Ishikawa (cell line): ENCODE results near the gene CEP63.

Experiments used
- CEBPB ChIP-seq: IDR thresholded peaks from 2 replicates; pipeline ENCODE4 v1.6.1; 2012
- CREB1 ChIP-seq: IDR thresholded peaks from 2 replicates; pipeline ENCODE4 v1.6.1; 2012; ENCODE audit warnings: low read depth
- EGR1 ChIP-seq: IDR thresholded peaks from 2 replicates; pipeline ENCODE4 v1.6.1; 2012
- EP300 ChIP-seq: IDR thresholded peaks from 2 replicates; pipeline ENCODE4 v1.6.1; 2012; ENCODE audit warnings: borderline replicate concordance
- FOXM1 ChIP-seq: IDR thresholded peaks from 2 replicates; pipeline ENCODE4 v1.6.1; 2012; ENCODE audit warnings: low read depth, borderline replicate concordance
- MAX ChIP-seq: IDR thresholded peaks from 2 replicates; pipeline ENCODE4 v1.6.1; 2012
- NFIC ChIP-seq: IDR thresholded peaks from 2 replicates; pipeline ENCODE4 v1.6.1; 2012
- RAD21 ChIP-seq: IDR thresholded peaks from 2 replicates; pipeline ENCODE4 v1.6.1; 2012; ENCODE audit warnings: low read depth
- TAF1 ChIP-seq: IDR thresholded peaks from 2 replicates; pipeline ENCODE4 v1.6.1; 2012; ENCODE audit warnings: low read depth, mild to moderate bottlenecking
- TCF12 ChIP-seq: IDR thresholded peaks from 2 replicates; pipeline ENCODE4 v1.6.1; 2012; ENCODE audit warnings: low read depth
- TEAD4 ChIP-seq: IDR thresholded peaks from 2 replicates; pipeline ENCODE4 v1.6.1; 2012
- USF1 ChIP-seq: IDR thresholded peaks from 2 replicates; pipeline ENCODE4 v1.6.1; 2012
- YY1 ChIP-seq: IDR thresholded peaks from 2 replicates; pipeline ENCODE4 v1.6.1; 2012; ENCODE audit warnings: low read depth
- ZBTB7A ChIP-seq: IDR thresholded peaks from 2 replicates; pipeline ENCODE4 v1.6.1; 2012; ENCODE audit warnings: low read depth
- TF ChIP-seq, protein P1 (sequence below): IDR thresholded peaks from 2 replicates; pipeline ENCODE4 v1.6.1; 2012; ENCODE audit warnings: low read depth, mild to moderate bottlenecking

The CEP63 gene

GRCh38 chr3:134473868-134474546 is 11.8 kb upstream of the CEP63 start:
- no peak for TF ChIP-seq TEAD4
- peak; percentile 80 for TF ChIP-seq RAD21

- TF ChIP-seq YY1 (no peak), TCF12 (no peak), CREB1 (no peak), EP300 (no peak), RAD21 (no peak), ZBTB7A (no peak), USF1 (no peak), MAX (no peak), CEBPB (no peak), TEAD4 (no peak), FOXM1 (no peak), TAF1 (no peak), EGR1 (no peak), NFIC (no peak)
- TF ChIP-seq, protein P1, sequence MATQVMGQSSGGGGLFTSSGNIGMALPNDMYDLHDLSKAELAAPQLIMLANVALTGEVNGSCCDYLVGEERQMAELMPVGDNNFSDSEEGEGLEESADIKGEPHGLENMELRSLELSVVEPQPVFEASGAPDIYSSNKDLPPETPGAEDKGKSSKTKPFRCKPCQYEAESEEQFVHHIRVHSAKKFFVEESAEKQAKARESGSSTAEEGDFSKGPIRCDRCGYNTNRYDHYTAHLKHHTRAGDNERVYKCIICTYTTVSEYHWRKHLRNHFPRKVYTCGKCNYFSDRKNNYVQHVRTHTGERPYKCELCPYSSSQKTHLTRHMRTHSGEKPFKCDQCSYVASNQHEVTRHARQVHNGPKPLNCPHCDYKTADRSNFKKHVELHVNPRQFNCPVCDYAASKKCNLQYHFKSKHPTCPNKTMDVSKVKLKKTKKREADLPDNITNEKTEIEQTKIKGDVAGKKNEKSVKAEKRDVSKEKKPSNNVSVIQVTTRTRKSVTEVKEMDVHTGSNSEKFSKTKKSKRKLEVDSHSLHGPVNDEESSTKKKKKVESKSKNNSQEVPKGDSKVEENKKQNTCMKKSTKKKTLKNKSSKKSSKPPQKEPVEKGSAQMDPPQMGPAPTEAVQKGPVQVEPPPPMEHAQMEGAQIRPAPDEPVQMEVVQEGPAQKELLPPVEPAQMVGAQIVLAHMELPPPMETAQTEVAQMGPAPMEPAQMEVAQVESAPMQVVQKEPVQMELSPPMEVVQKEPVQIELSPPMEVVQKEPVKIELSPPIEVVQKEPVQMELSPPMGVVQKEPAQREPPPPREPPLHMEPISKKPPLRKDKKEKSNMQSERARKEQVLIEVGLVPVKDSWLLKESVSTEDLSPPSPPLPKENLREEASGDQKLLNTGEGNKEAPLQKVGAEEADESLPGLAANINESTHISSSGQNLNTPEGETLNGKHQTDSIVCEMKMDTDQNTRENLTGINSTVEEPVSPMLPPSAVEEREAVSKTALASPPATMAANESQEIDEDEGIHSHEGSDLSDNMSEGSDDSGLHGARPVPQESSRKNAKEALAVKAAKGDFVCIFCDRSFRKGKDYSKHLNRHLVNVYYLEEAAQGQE: no peak
These were observed 10.9 kb upstream of the CEP63 start for GRCh38 chr3:134474956-134475355.

- TF ChIP-seq NFIC: no peak
- TF ChIP-seq EGR1: no peak
- TF ChIP-seq FOXM1: no peak
- TF ChIP-seq CREB1: no peak
- TF ChIP-seq TEAD4: no peak
- no peak for TF ChIP-seq TAF1
- TF ChIP-seq USF1: no peak
- no peak for TF ChIP-seq EP300
- no peak for TF ChIP-seq TCF12
These were observed 9.6 kb upstream of the CEP63 start for GRCh38 chr3:134476306-134476705.

DNA sequence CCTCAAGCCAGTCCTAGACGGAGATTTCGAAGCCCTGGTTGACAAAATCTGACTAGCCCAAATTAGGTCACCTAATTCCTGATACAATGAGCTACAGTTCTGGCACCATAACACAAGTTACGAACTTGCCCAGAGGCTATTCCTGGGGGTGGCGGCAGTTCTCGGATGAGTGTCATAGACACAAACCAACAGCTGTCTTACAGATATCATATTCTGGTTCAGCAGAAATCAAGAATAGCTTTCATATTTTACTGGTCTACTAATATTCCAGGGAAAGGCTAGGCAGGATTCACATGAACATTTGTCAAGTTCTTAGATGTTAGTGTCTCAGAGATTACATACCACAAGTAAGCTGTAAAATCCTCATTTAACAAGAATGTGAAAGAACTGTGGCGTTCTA is 8.9 kb upstream of the CEP63 start:
- TF ChIP-seq TAF1 (no peak), CREB1 (no peak), USF1 (no peak), FOXM1 (no peak), TCF12 (no peak), YY1 (no peak), EP300 (no peak), MAX (no peak), TEAD4 (no peak), ZBTB7A (no peak), EGR1 (no peak), NFIC (no peak), RAD21 (no peak), CEBPB (no peak)
- TF ChIP-seq, protein P1: no peak

DNA sequence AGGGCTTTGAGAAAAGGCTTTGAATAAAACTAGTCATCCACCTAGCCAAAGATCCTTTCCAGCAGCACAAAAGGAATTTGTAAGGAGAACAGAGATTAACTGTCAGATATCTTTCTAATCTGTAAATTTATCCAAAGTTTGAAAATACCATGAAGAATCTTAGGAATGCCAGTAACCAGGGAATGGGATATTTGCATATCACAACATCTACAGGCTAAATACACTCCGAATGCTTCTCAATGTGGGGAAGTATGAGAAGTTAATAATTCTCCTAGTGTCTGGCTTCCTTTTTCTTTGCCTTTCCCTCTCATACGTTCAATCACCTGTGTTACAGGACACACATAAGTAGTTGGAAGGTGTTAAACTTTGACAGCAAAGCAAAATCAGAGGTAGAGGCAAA is 7.9 kb upstream of the CEP63 start:
- TF ChIP-seq TAF1: no peak
- no peak for TF ChIP-seq CEBPB
- TF ChIP-seq, protein P1: no peak
- no peak for TF ChIP-seq TEAD4
- TF ChIP-seq TCF12: no peak
- no peak for TF ChIP-seq ZBTB7A
- no peak for TF ChIP-seq USF1
- TF ChIP-seq CREB1: no peak
- no peak for TF ChIP-seq RAD21
- no peak for TF ChIP-seq EP300
- no peak for TF ChIP-seq YY1
- no peak for TF ChIP-seq EGR1
- TF ChIP-seq NFIC: no peak
- no peak for TF ChIP-seq FOXM1
- TF ChIP-seq MAX: no peak
